Measurements from ENCODE around the gene NUPR1. TPM values are rescaled to one million over a fixed set of nuclear protein-coding genes. Genes with fewer than 3 reads are reported as not detected.

The NUPR1 gene
- total and polyA plus RNA-seq, 2 of the 13 experiments (the other 11 are each of a cell fraction or from before 2014, with no cell fraction given): 18.0 to 25.6 TPM

DNA sequence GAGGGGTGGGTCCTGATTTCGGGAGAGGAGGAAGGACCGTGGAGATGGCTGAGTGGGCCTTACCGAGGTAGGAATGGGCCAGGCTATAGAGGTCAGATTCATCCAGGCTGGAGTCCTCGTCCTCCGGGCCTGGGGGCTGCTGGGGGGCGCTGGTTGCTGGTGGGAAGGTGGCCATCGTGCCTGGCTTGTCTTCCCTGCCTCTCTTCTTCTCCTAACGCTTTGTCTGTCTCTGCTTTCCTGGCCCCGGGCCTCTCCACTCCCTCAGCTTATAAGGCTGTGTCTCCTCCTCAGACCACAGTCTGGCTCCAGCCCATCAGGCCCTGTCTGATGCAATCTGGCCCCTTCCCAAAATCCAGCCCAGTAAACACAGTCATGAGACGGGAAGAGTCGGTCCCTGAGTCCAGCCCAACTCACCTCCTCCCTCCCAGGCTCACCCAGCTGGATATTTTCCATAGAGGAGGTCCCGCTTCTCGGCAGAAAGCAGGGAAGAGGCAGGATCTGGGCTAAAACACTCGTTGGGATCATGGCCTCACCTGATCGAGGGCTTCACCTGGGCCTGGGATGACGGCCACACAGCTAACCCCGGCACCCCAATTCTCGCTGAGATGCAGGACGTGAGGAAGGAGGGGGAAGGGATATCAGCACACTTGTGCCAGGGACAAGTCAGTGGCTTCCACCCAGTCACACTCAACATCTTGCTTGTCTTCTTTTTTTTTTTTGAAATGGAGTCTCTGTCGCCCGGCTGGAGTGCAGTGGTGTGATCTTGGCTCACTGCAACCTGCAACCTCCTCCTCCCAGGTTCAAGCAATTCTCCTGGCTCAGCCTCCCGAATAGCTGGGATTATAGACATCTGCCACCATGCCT, at the start of gene NUPR1 (continued):
- TF ChIP-seq ZNF101 (CRISPR knock-in tag; IDR thresholded peaks at IDR 0.05; ENCODE audit: borderline replicate concordance, low read depth) (no peak), GTF3A (CRISPR knock-in tag; conservative IDR thresholded peaks at IDR 0.05) (no peak), JUND (CRISPR knock-in tag; IDR thresholded peaks at IDR 0.05) (peak; percentile 14; the same call in 1 of the 2 replicates), SMAD1 (CRISPR knock-in tag; IDR thresholded peaks at IDR 0.05; ENCODE audit: borderline replicate concordance, low read depth) (no peak), BORCS8-MEF2B (CRISPR knock-in tag; IDR thresholded peaks at IDR 0.05) (peak; percentile 82), ZFP82 (CRISPR knock-in tag; IDR thresholded peaks at IDR 0.05; ENCODE audit: borderline replicate concordance) (no peak), GABPA (IDR thresholded peaks at IDR 0.05; ENCODE audit: low read depth, low read length) (no peak), GABPA (CRISPR knock-in tag; IDR thresholded peaks at IDR 0.05; ENCODE audit: low read depth) (0 out of 2 replicates have a peak, but pooled peaks have one; percentile 25), ZNF383 (CRISPR knock-in tag; IDR thresholded peaks at IDR 0.05; ENCODE audit: borderline replicate concordance) (no peak), FIP1L1 (IDR thresholded peaks at IDR 0.05; ENCODE audit: borderline replicate concordance, insufficient read depth, low read depth, low read length) (no peak), ZNF547 (CRISPR knock-in tag; IDR thresholded peaks at IDR 0.05) (no peak), ZFP36L2 (CRISPR knock-in tag; IDR thresholded peaks at IDR 0.05) (no peak), BRCA1 (CRISPR knock-in tag; IDR thresholded peaks at IDR 0.05) (no peak; the same call in 1 of the 2 replicates), CEBPG (CRISPR knock-in tag; IDR thresholded peaks at IDR 0.05) (peak; percentile 99), ZBTB8A (CRISPR knock-in tag; IDR thresholded peaks at IDR 0.05; ENCODE audit: borderline replicate concordance, low read depth) (peak; percentile 42; the same call in 1 of the 2 replicates), ZNF501 (CRISPR knock-in tag; IDR thresholded peaks at IDR 0.05) (peak; percentile 81), NCOA5 (CRISPR knock-in tag; IDR thresholded peaks at IDR 0.05) (peak; percentile 37; the same call in 1 of the 2 replicates), ZNF720 (CRISPR knock-in tag; IDR thresholded peaks at IDR 0.05) (no peak), TMF1 (CRISPR knock-in tag; IDR thresholded peaks at IDR 0.05; ENCODE audit: low read depth) (no peak)
- TF ChIP-seq, protein P1, sequence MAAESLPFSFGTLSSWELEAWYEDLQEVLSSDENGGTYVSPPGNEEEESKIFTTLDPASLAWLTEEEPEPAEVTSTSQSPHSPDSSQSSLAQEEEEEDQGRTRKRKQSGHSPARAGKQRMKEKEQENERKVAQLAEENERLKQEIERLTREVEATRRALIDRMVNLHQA (CRISPR knock-in tag; IDR thresholded peaks at IDR 0.05): no peak
- TF ChIP-seq, protein P2, sequence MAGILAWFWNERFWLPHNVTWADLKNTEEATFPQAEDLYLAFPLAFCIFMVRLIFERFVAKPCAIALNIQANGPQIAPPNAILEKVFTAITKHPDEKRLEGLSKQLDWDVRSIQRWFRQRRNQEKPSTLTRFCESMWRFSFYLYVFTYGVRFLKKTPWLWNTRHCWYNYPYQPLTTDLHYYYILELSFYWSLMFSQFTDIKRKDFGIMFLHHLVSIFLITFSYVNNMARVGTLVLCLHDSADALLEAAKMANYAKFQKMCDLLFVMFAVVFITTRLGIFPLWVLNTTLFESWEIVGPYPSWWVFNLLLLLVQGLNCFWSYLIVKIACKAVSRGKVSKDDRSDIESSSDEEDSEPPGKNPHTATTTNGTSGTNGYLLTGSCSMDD (CRISPR knock-in tag; IDR thresholded peaks at IDR 0.05): no peak
- TF ChIP-seq, protein P3, sequence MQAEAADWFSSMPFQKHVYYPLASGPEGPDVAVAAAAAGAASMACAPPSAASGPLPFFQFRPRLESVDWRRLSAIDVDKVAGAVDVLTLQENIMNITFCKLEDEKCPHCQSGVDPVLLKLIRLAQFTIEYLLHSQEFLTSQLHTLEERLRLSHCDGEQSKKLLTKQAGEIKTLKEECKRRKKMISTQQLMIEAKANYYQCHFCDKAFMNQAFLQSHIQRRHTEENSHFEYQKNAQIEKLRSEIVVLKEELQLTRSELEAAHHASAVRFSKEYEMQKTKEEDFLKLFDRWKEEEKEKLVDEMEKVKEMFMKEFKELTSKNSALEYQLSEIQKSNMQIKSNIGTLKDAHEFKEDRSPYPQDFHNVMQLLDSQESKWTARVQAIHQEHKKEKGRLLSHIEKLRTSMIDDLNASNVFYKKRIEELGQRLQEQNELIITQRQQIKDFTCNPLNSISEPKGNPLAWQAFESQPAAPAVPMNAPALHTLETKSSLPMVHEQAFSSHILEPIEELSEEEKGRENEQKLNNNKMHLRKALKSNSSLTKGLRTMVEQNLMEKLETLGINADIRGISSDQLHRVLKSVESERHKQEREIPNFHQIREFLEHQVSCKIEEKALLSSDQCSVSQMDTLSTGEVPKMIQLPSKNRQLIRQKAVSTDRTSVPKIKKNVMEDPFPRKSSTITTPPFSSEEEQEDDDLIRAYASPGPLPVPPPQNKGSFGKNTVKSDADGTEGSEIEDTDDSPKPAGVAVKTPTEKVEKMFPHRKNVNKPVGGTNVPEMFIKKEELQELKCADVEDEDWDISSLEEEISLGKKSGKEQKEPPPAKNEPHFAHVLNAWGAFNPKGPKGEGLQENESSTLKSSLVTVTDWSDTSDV (CRISPR knock-in tag; IDR thresholded peaks at IDR 0.05): no peak
- TF ChIP-seq, protein P4, sequence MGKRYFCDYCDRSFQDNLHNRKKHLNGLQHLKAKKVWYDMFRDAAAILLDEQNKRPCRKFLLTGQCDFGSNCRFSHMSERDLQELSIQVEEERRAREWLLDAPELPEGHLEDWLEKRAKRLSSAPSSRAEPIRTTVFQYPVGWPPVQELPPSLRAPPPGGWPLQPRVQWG (CRISPR knock-in tag; IDR thresholded peaks at IDR 0.05; ENCODE audit: borderline replicate concordance, low read depth): no peak
- TF ChIP-seq, protein P5, sequence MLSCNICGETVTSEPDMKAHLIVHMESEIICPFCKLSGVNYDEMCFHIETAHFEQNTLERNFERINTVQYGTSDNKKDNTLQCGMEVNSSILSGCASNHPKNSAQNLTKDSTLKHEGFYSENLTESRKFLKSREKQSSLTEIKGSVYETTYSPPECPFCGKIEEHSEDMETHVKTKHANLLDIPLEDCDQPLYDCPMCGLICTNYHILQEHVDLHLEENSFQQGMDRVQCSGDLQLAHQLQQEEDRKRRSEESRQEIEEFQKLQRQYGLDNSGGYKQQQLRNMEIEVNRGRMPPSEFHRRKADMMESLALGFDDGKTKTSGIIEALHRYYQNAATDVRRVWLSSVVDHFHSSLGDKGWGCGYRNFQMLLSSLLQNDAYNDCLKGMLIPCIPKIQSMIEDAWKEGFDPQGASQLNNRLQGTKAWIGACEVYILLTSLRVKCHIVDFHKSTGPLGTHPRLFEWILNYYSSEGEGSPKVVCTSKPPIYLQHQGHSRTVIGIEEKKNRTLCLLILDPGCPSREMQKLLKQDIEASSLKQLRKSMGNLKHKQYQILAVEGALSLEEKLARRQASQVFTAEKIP (CRISPR knock-in tag; IDR thresholded peaks at IDR 0.05; ENCODE audit: borderline replicate concordance): no peak
